ENCODE results near the gene GAK. TPM values are rescaled to one million over a fixed set of nuclear protein-coding genes. Genes with fewer than 3 reads are reported as not detected.

The GAK gene
- total RNA-seq, 1 experiment from 2014 or later: 117 TPM

DNA sequence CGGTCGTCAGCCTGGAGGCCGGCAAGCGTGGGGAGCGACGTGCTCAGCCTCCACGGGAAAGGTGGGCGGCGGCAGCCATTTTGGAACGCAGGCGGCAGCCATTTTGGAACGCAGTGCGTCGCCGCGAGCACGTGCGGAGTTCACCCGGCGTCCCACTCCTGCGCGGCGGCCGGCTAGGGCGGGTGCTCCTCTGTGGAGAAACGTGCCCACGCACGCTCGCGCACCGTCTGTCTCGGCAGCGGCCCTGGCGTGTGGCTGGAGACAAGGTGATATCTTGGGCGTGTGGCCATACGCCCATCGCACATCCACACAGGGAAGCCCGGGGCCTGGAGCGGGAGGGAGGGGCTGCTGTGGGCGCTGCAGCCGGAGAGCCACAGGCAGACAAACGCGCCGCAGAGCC lies 127.3 kb downstream of the GAK start:
- no peak overlapping the region for H3K9ac ChIP-seq (ENCODE audit: low read length)
- H3K4me1 ChIP-seq (ENCODE audit: insufficient read depth, low read length): no peaks in the 10 kb centered on the region
- ChIA-PET POLR2A (ENCODE audit: unreplicated experiment) (no interaction called here), CTCF (no interaction called here)
- H3F3A ChIP-seq (ENCODE audit: low read length, unreplicated experiment): no peaks in the 10 kb centered on the region
- no peaks in the 10 kb centered on the region for H3K9me3 ChIP-seq (ENCODE audit: low read length)
- H3K27ac ChIP-seq (ENCODE audit: low read length): no peak overlapping the region
- no peaks in the 10 kb centered on the region for H3K27me3 ChIP-seq (ENCODE audit: low read length)
- H3K4me2 ChIP-seq (ENCODE audit: low read length): no peak overlapping the region
- ATAC-seq (no peak), DNase-seq (no peak)
- no peaks in the 10 kb centered on the region for H3K9me2 ChIP-seq (replicated peaks; ENCODE audit: low read length)
- H2AFZ ChIP-seq (ENCODE audit: low read length): no peak overlapping the region
- H3K79me2 ChIP-seq (ENCODE audit: low read length): no peaks in the 10 kb centered on the region
- H3K36me3 ChIP-seq (ENCODE audit: low read depth, low read length): no peaks in the 10 kb centered on the region
- H4K20me1 ChIP-seq (ENCODE audit: low read length): no peaks in the 10 kb centered on the region
- intact Hi-C loops (cut with micrococcal nuclease): no loop called here
- TF ChIP-seq, protein P1, sequence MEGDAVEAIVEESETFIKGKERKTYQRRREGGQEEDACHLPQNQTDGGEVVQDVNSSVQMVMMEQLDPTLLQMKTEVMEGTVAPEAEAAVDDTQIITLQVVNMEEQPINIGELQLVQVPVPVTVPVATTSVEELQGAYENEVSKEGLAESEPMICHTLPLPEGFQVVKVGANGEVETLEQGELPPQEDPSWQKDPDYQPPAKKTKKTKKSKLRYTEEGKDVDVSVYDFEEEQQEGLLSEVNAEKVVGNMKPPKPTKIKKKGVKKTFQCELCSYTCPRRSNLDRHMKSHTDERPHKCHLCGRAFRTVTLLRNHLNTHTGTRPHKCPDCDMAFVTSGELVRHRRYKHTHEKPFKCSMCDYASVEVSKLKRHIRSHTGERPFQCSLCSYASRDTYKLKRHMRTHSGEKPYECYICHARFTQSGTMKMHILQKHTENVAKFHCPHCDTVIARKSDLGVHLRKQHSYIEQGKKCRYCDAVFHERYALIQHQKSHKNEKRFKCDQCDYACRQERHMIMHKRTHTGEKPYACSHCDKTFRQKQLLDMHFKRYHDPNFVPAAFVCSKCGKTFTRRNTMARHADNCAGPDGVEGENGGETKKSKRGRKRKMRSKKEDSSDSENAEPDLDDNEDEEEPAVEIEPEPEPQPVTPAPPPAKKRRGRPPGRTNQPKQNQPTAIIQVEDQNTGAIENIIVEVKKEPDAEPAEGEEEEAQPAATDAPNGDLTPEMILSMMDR (conservative IDR thresholded peaks at IDR 0.05; ENCODE audit: low read depth, low read length): no peak
- TF ChIP-seq EZH2phosphoT487 (IDR thresholded peaks at IDR 0.05; ENCODE audit: borderline replicate concordance, low read length): no peak
- BruUV-seq (replicated peaks): no TSS peak
- H3K4me3 ChIP-seq (ENCODE audit: low read length): no peak overlapping the region

- Histone ChIP-seq H3K27ac (ENCODE audit: low read length) (no peak overlapping the region), H2AFZ (ENCODE audit: low read length) (no peak overlapping the region), H3K9me2 (replicated peaks; ENCODE audit: low read length) (no peaks in the 10 kb centered on the region), H3K79me2 (ENCODE audit: low read length) (no peaks in the 10 kb centered on the region), H3K4me1 (ENCODE audit: insufficient read depth, low read length) (peaks cover 5% of the 10 kb centered on the region; the same call in 1 of the 2 replicates), H3F3A (ENCODE audit: low read length, unreplicated experiment) (no peaks in the 10 kb centered on the region), H3K9ac (ENCODE audit: low read length) (no peak overlapping the region), H3K4me2 (ENCODE audit: low read length) (no peak overlapping the region), H3K4me3 (ENCODE audit: low read length) (no peak overlapping the region), H3K36me3 (ENCODE audit: low read depth, low read length) (no peaks in the 10 kb centered on the region), H3K9me3 (ENCODE audit: low read length) (no peaks in the 10 kb centered on the region), H4K20me1 (ENCODE audit: low read length) (no peaks in the 10 kb centered on the region), H3K27me3 (ENCODE audit: low read length) (no peaks in the 10 kb centered on the region)
- POLR2A ChIA-PET (ENCODE audit: unreplicated experiment): no interaction called here
- no peak for DNase-seq
- CTCF ChIA-PET: no interaction called here
- no TSS peak for BruUV-seq (replicated peaks)
- no peak for ATAC-seq
- TF ChIP-seq, protein P1 (conservative IDR thresholded peaks at IDR 0.05; ENCODE audit: low read depth, low read length): no peak
- no peak for TF ChIP-seq EZH2phosphoT487 (IDR thresholded peaks at IDR 0.05; ENCODE audit: borderline replicate concordance, low read length)
- no peak for TF ChIP-seq EZH2 (IDR thresholded peaks at IDR 0.05; ENCODE audit: low read length, unreplicated experiment)
- intact Hi-C loops (cut with micrococcal nuclease): no loop called here
Observed at GRCh38 chr4:803884-804283, 128.2 kb downstream of the GAK start.

- DNase-seq: no peak
- Histone ChIP-seq H3K9me3 (ENCODE audit: low read length) (no peaks in the 10 kb centered on the region), H3K4me3 (ENCODE audit: low read length) (no peak overlapping the region), H3K27me3 (ENCODE audit: low read length) (no peaks in the 10 kb centered on the region), H3K9me2 (replicated peaks; ENCODE audit: low read length) (no peaks in the 10 kb centered on the region), H3K4me1 (ENCODE audit: insufficient read depth, low read length) (peaks cover 5% of the 10 kb centered on the region; the same call in 1 of the 2 replicates), H3K27ac (ENCODE audit: low read length) (no peak overlapping the region), H4K20me1 (ENCODE audit: low read length) (no peaks in the 10 kb centered on the region), H3F3A (ENCODE audit: low read length, unreplicated experiment) (no peaks in the 10 kb centered on the region), H3K79me2 (ENCODE audit: low read length) (no peaks in the 10 kb centered on the region), H3K9ac (ENCODE audit: low read length) (no peak overlapping the region), H3K4me2 (ENCODE audit: low read length) (no peak overlapping the region), H3K36me3 (ENCODE audit: low read depth, low read length) (no peaks in the 10 kb centered on the region), H2AFZ (ENCODE audit: low read length) (no peak overlapping the region)
- ChIA-PET POLR2A (ENCODE audit: unreplicated experiment) (no interaction called here), CTCF (no interaction called here)
- no TSS peak for BruUV-seq (replicated peaks)
- TF ChIP-seq, protein P1 (conservative IDR thresholded peaks at IDR 0.05; ENCODE audit: low read depth, low read length): no peak
- TF ChIP-seq EZH2 (IDR thresholded peaks at IDR 0.05; ENCODE audit: low read length, unreplicated experiment) (no peak), EZH2phosphoT487 (IDR thresholded peaks at IDR 0.05; ENCODE audit: borderline replicate concordance, low read length) (no peak)
- intact Hi-C loops (cut with micrococcal nuclease): no loop called here
- ATAC-seq: no peak
Observed at GRCh38 chr4:801436-802124, 130.5 kb downstream of the GAK start.
